Measurements from ENCODE around the gene BCL6. TPM values are rescaled to one million over a fixed set of nuclear protein-coding genes. Genes with fewer than 3 reads are reported as not detected.

Gene BCL6
- polyA plus RNA-seq, 3 donors: 33.2 to 349 (median 34.9) TPM

GRCh38 chr3:187702507-187703033 is 42.7 kb downstream of the BCL6 start, which contains the start of gene RTP2:
Gene RTP2 (minus strand): TSS chr3:187702557. CDS start chr3:187702128, 429 bp downstream.
- H3K9me3 Mint-ChIP-seq: no peaks in the 10 kb centered on the region
- intact Hi-C loops (cut with micrococcal nuclease): no loop called here
- no peaks in the 10 kb centered on the region for H3K79me2 ChIP-seq (ENCODE audit: insufficient read depth, low read length)
- no peaks in the 10 kb centered on the region for H3K36me3 Mint-ChIP-seq
- no peak for TF ChIP-seq CTCF (IDR thresholded peaks at IDR 0.05)
- H3K9me3 ChIP-seq (replicated peaks in 1 of 2; ENCODE audit: control insufficient read depth in 1 of 2, insufficient read depth in 1 of 2, low read length in 2 of 2): no peaks in the 10 kb centered on the region
- H3K4me1 ChIP-seq (ENCODE audit: control insufficient read depth in 1 of 2, insufficient read depth in 2 of 2, low read length in 2 of 2): peaks cover 0 to 5% of the 10 kb centered on the region in 2 donors
- no peak within 1 kb of the TSS for H3K4me2 ChIP-seq (replicated peaks; ENCODE audit: extremely low read depth, low read length, poor library complexity, severe bottlenecking)
- peak within 1 kb of the TSS in 1 of 2 donors; percentile 42 for H3K4me3 Mint-ChIP-seq
- no peaks in the 10 kb centered on the region for H4K20me1 ChIP-seq (ENCODE audit: insufficient read depth, low read length)
- no peak for DNase-seq
- no peaks in the 10 kb centered on the region for H3K27me3 ChIP-seq (ENCODE audit: control insufficient read depth in 2 of 2, insufficient read depth in 2 of 2, low read length in 2 of 2)
- H3K27ac Mint-ChIP-seq: peak within 1 kb of the TSS in 2 of 7 donors; percentile 27 to 33
- WGBS (ENCODE audit: insufficient coverage): 100% methylated on average over 1 of the region's 4 CpGs
- no peak within 1 kb of the TSS for H3K27ac ChIP-seq (ENCODE audit: low read depth in 1 of 2, low read length in 2 of 2)
- peaks cover 8% of the 10 kb centered on the region for H3K4me1 Mint-ChIP-seq
- no peak within 1 kb of the TSS for H3K4me3 ChIP-seq (replicated peaks in 1 of 3; ENCODE audit: low read depth in 2 of 3, low read length in 3 of 3)
- no peaks in the 10 kb centered on the region for H3K36me3 ChIP-seq (replicated peaks in 1 of 2; ENCODE audit: control insufficient read depth in 1 of 2, insufficient read depth in 2 of 2, low read length in 2 of 2)
- no peak within 1 kb of the TSS for H2AFZ ChIP-seq (ENCODE audit: insufficient read depth, low read depth, low read length, poor library complexity, severe bottlenecking)
- peaks cover 0 to 4% (median 1%) of the 10 kb centered on the region in 3 donors for H3K27me3 Mint-ChIP-seq (ENCODE audit: low read depth in 3 of 3)
- no peak within 1 kb of the TSS for H3K9ac ChIP-seq (ENCODE audit: insufficient read depth, low read length, poor library complexity, severe bottlenecking)

GRCh38 chr3:187700249-187700648 is 45.0 kb downstream of the BCL6 start:
- H3K79me2 ChIP-seq (ENCODE audit: insufficient read depth, low read length): no peaks in the 10 kb centered on the region
- Mint-ChIP-seq H3K27ac (no peak overlapping the region), H3K4me3 (no peak overlapping the region), H3K36me3 (no peaks in the 10 kb centered on the region), H3K9me3 (peaks cover 0 to 2% (median 0%) of the 10 kb centered on the region in 7 donors), H3K4me1 (peaks cover 3% of the 10 kb centered on the region), H3K27me3 (ENCODE audit: low read depth in 3 of 3) (peaks cover 5 to 8% (median 6%) of the 10 kb centered on the region in 3 donors)
- no peak for DNase-seq
- no peak overlapping the region for H3K27ac ChIP-seq (ENCODE audit: low read depth in 1 of 2, low read length in 2 of 2)
- no peaks in the 10 kb centered on the region for H3K4me1 ChIP-seq (ENCODE audit: control insufficient read depth in 1 of 2, insufficient read depth in 2 of 2, low read length in 2 of 2)
- H3K27me3 ChIP-seq (ENCODE audit: control insufficient read depth in 2 of 2, insufficient read depth in 2 of 2, low read length in 2 of 2): no peaks in the 10 kb centered on the region
- no peaks in the 10 kb centered on the region for H3K36me3 ChIP-seq (replicated peaks in 1 of 2; ENCODE audit: control insufficient read depth in 1 of 2, insufficient read depth in 2 of 2, low read length in 2 of 2)
- H4K20me1 ChIP-seq (ENCODE audit: insufficient read depth, low read length): no peaks in the 10 kb centered on the region
- no peak overlapping the region for H3K4me3 ChIP-seq (replicated peaks in 1 of 3; ENCODE audit: low read depth in 2 of 3, low read length in 3 of 3)
- H3K9ac ChIP-seq (ENCODE audit: insufficient read depth, low read length, poor library complexity, severe bottlenecking): no peak overlapping the region
- H3K4me2 ChIP-seq (replicated peaks; ENCODE audit: extremely low read depth, low read length, poor library complexity, severe bottlenecking): no peak overlapping the region
- intact Hi-C loops (cut with micrococcal nuclease): no loop called here
- no peak for TF ChIP-seq CTCF (IDR thresholded peaks at IDR 0.05)
- 79% methylated on average over 2 of the region's 2 CpGs for WGBS (ENCODE audit: insufficient coverage)
- no peaks in the 10 kb centered on the region for H3K9me3 ChIP-seq (replicated peaks in 1 of 2; ENCODE audit: control insufficient read depth in 1 of 2, insufficient read depth in 1 of 2, low read length in 2 of 2)
- no peak overlapping the region for H2AFZ ChIP-seq (ENCODE audit: insufficient read depth, low read depth, low read length, poor library complexity, severe bottlenecking)

All from CD14-positive monocyte (primary cell).